ENCODE measurements around the gene TMBIM6.

The TMBIM6 gene

DNA sequence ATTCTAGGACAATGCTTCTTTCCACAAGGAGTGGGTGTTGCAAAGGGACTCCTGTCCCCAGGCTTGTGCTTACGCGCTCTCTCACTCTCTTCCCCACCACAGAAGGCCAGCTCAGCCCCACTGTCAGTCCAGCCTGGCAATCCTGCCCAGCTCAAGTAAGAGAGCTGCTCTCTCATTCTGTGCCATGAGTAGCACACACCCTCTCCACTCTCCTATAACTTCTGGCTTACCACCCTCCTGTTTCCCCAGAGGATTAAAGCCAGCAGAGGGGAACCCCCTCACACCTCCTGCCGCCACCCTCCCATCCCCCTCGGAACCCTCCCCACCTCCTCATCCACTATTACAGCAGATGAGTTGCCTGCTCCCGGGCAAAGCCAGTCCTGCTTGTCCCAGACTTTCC is 69.8 kb downstream of the TMBIM6 start:
- no peak for DNase-seq (ENCODE audit: low spot score)
- TF ChIP-seq CTCF (IDR thresholded peaks at IDR 0.05): no peak
- no peak overlapping the region for H3K4me3 ChIP-seq
- peak overlapping the region in 1 of 2 donors; percentile 13 for H3K27ac ChIP-seq

GRCh38 chr12:49811961-49812401 is 70.6 kb downstream of the TMBIM6 start:
- no peak for DNase-seq (ENCODE audit: low spot score)
- Histone ChIP-seq H3K4me3 (no peak overlapping the region), H3K27ac (no peak overlapping the region)
- TF ChIP-seq CTCF (IDR thresholded peaks at IDR 0.05): no peak

DNA sequence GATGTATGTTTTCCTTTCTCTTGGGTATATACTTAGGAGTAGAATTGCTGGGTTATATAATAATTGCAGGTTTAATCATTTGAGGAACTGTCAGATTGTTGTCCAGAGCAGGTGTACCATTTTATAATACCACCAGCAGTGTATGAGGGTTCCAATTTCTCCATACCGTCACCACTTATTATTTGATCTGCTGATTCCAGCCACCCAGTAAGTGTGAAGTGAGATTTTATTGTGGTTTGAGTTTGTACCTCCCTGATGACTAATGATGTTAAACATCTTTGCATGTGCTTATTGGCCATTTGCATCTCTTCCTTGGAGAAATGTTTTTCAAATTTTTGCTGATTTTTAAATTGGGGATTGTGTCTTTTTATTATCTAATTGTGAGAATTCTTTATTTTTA is 71.8 kb downstream of the TMBIM6 start:
- no peak for TF ChIP-seq CTCF (IDR thresholded peaks at IDR 0.05)
- H3K4me3 ChIP-seq: no peak overlapping the region
- no peak overlapping the region for H3K27ac ChIP-seq
- no peak for DNase-seq (ENCODE audit: low spot score)
